A549 treated with AZD9567 at 1 μM for 4 hours (cell line): Measurements from ENCODE around the gene FAAP20. TPM values are rescaled to one million over a fixed set of nuclear protein-coding genes. Genes with fewer than 3 reads are reported as not detected.

Source experiments
- total RNA-seq: library from RNA; stranded (reverse); fragments of 200-300 nt; extraction: Qiagen RNA extraction; gene quantifications from 5 replicates; pipeline ENCODE4 v1.2.3, GENCODE V29; 2022; ENCODE audit not compliant: insufficient read depth

The FAAP20 gene
- total RNA-seq: 42.1 to 57.3 TPM (median 56.1 TPM) in 5 replicates

GRCh38 chr1:2194319-2194897 lies at the start of gene FAAP20:
TSS of gene FAAP20 (minus strand) at chr1:2194772. CDS start at chr1:2194749, 23 bp downstream.

GRCh38 chr1:2228157-2228594 lies 33.6 kb upstream of the FAAP20 start, which contains the start of gene SKI:
TSS of gene SKI (plus strand) at chr1:2228319. CDS start at chr1:2228767, 448 bp downstream.

Other genes with a start within 250 kb of the FAAP20 start
- 0.03 TPM in 1 of 5 replicates, not detected in the others for gene CFAP74, start 191.0 kb downstream of the FAAP20 start, total RNA-seq
- 0.28 to 0.50 TPM (median 0.37 TPM) in 4 of 5 replicates, not detected in the other for gene GABRD, start 175.4 kb downstream of the FAAP20 start, total RNA-seq
- 7.9 to 10.7 TPM (median 9.9 TPM) in 5 replicates for gene PRKCZ, start 144.4 kb downstream of the FAAP20 start, total RNA-seq
- 26.2 to 28.0 TPM (median 26.9 TPM) in 5 replicates for gene SKI, start 33.5 kb upstream of the FAAP20 start, total RNA-seq
- gene MORN1, start 196.8 kb upstream of the FAAP20 start, total RNA-seq: 3.7 to 6.7 TPM (median 6.4 TPM) in 5 replicates
- gene RER1, start 197.1 kb upstream of the FAAP20 start, total RNA-seq: 78.9 to 122 TPM (median 120 TPM) in 5 replicates
- gene PEX10, start 217.8 kb upstream of the FAAP20 start, total RNA-seq: 12.3 to 25.0 TPM (median 23.0 TPM) in 5 replicates